K562 (cell line): ENCODE measurements around the gene LYPD4. TPM values are rescaled to one million over a fixed set of nuclear protein-coding genes. Genes with fewer than 3 reads are reported as not detected.

Experiments used
- ATAC-seq: fragments of 200-7000 bp; cut with Tn5 transposase; 3 replicates; pipeline ENCODE4 v1.9.1; 2020; ENCODE audit warnings: moderate library complexity
- BruUV-seq: library from RNA; stranded (reverse); fragments of 400-500 nt; replicated peaks from 2 replicates; lab custom pipeline; 2021; lab: Mats Ljungman, UMichigan
- CTCF ChIA-PET: fragments of 300-600 bp; formaldehyde crosslinking; extraction: SDS; loops from one replicate; lab custom pipeline; 2021; ENCODE audit warnings: low intra/inter-chr PET ratio; lab: Yijun Ruan, JAX
- POLR2A ChIA-PET: fragments of 300-600, 350-650 bp; sonication (Branson Sonifier 250); formaldehyde crosslinking; extraction: SDS; loops from one replicate; lab custom pipeline; 2021; ENCODE audit warnings: antibody characterized with exemption, inconsistent platforms; lab: Yijun Ruan, JAX
- DNase-seq, 4 experiments: peaks; one replicate each; pipeline versions ENCODE4 v3.0.0 to v3.0.0-alpha.2; 2011 to 2018; ENCODE audit warnings: low spot score in 3 of 4, mixed read lengths in 3 of 4; ENCODE audit errors: extremely low read depth in 1 of 4
- FAIRE-seq: peaks from 2 replicates; lab custom pipeline; 2011; peaks lifted over from hg19 to GRCh38; lab: Jason Lieb, UNC
- H2AFZ ChIP-seq: 2 replicates; pipeline ENCODE4 v1.6.0; 2011; ENCODE audit warnings: low read depth, low read length, control low read depth, inconsistent platforms
- H3K27ac ChIP-seq: fragments of 200-600 bp; 3 replicates; pipeline ENCODE4 v1.8.0; 2011; ENCODE audit warnings: low read depth, mild to moderate bottlenecking, control low read depth, inconsistent platforms, low read length, moderate library complexity, mixed read lengths; ENCODE audit errors: extremely low read depth
- H3K27me3 ChIP-seq, 2 experiments: fragments of 300-600 bp in 1 of 2; 2 replicates in 1 of 2; 3 replicates in 1 of 2; pipeline versions ENCODE4 v1.6.0 to v1.8.0; 2011; ENCODE audit warnings: inconsistent platforms in 2 of 2, low read length in 2 of 2, mild to moderate bottlenecking in 1 of 2, mixed read lengths in 1 of 2, moderate library complexity in 1 of 2; ENCODE audit not compliant: control insufficient read depth in 2 of 2, insufficient read depth in 2 of 2
- H3K36me3 ChIP-seq: fragments of 300-600 bp; 3 replicates; pipeline ENCODE4 v1.8.0; 2011; ENCODE audit warnings: mild to moderate bottlenecking, low read length, inconsistent platforms; ENCODE audit not compliant: control insufficient read depth, insufficient read depth
- H3K4me1 ChIP-seq, 2 experiments: fragments of 200-600 bp in 1 of 2; replicated peaks in 1 of 2; 2 replicates in 1 of 2; 3 replicates in 1 of 2; pipeline versions ENCODE4 v1.5.1 to v1.8.0; 2011; ENCODE audit warnings: inconsistent platforms in 2 of 2, low read length in 2 of 2, mild to moderate bottlenecking in 1 of 2, mixed read lengths in 1 of 2, moderate library complexity in 1 of 2; ENCODE audit not compliant: control insufficient read depth in 2 of 2, insufficient read depth in 2 of 2
- H3K4me2 ChIP-seq: 2 replicates; pipeline ENCODE4 v1.6.1; 2011; ENCODE audit warnings: low read length, control low read depth, inconsistent platforms, mixed read lengths; ENCODE audit not compliant: insufficient read depth
- H3K4me3 ChIP-seq: fragments of 200-600 bp; sonication (generic), shearing (Covaris generic); 2 replicates; pipeline ENCODE4 v1.5.1; 2016; ENCODE audit warnings: control low read depth, inconsistent platforms
- H3K79me2 ChIP-seq: fragments of 200-600 bp; 3 replicates; pipeline ENCODE4 v1.8.0; 2011; ENCODE audit warnings: low read length, inconsistent platforms; ENCODE audit not compliant: control insufficient read depth, insufficient read depth
- H3K9ac ChIP-seq, 2 experiments: 2 replicates each; pipeline versions ENCODE4 v1.6.0 to v1.6.1; 2011; ENCODE audit warnings: low read depth in 2 of 2, low read length in 2 of 2, control low read depth in 1 of 2, inconsistent platforms in 1 of 2, mild to moderate bottlenecking in 1 of 2, mixed read lengths in 1 of 2; ENCODE audit not compliant: insufficient read depth in 1 of 2
- H3K9me1 ChIP-seq: one replicate; pipeline ENCODE4 v1.6.0; 2011; ENCODE audit warnings: inconsistent platforms, mild to moderate bottlenecking, low read length, moderate library complexity; ENCODE audit not compliant: control insufficient read depth, insufficient read depth
- H3K9me3 ChIP-seq: replicated peaks from 2 replicates; pipeline ENCODE4 v1.5.1; 2011; ENCODE audit warnings: low read depth, low read length, inconsistent platforms; ENCODE audit not compliant: control insufficient read depth, insufficient read depth
- H4K20me1 ChIP-seq: replicated peaks from 2 replicates; pipeline ENCODE4 v1.6.1; 2011; ENCODE audit warnings: low read length, inconsistent platforms, mixed read lengths; ENCODE audit not compliant: control insufficient read depth, insufficient read depth
- KDM4B ChIP-seq, 2 experiments: fragments of 450-650 bp in 1 of 2; sonication (generic) in 1 of 2; IDR thresholded peaks; 2 replicates each; pipeline ENCODE4 v1.6.1; 2016 to 2017; ENCODE audit warnings: borderline replicate concordance in 2 of 2, antibody characterized with exemption in 1 of 2, low read depth in 1 of 2, mild to moderate bottlenecking in 1 of 2
- NR2F6 ChIP-seq: fragments of 450-650 bp; formaldehyde crosslinking; IDR thresholded peaks from 2 replicates; pipeline ENCODE4 v1.4.0; 2020; ENCODE audit warnings: mild to moderate bottlenecking
- PHF8 ChIP-seq: fragments of 200-600 bp; sonication (generic); IDR thresholded peaks from 2 replicates; pipeline ENCODE4 v1.6.1; 2012; ENCODE audit warnings: mixed run types, mild to moderate bottlenecking, inconsistent platforms, low read length, moderate library complexity, borderline replicate concordance
- RAD21 ChIP-seq, 2 experiments: fragments of 250-450 bp in 1 of 2; fragments of 450-650 bp in 1 of 2; sonication (Bioruptor Pico) in 1 of 2; formaldehyde crosslinking in 1 of 2; IDR thresholded peaks in 1 of 2; conservative IDR thresholded peaks in 1 of 2; 2 replicates each; pipeline versions ENCODE4 v1.4.0 to v1.8.0; 2020 to 2022; ENCODE audit warnings: mild to moderate bottlenecking in 2 of 2, moderate library complexity in 1 of 2
- SMARCB1 ChIP-seq: IDR thresholded peaks from 2 replicates; pipeline ENCODE4 v1.6.1; 2011; ENCODE audit warnings: improper control_type of control experiment, low read depth; ENCODE audit not compliant: insufficient read length
- TAF1 ChIP-seq: IDR thresholded peaks from 2 replicates; pipeline ENCODE4 v1.6.1; 2011; ENCODE audit warnings: mild to moderate bottlenecking, low read length, moderate library complexity; ENCODE audit not compliant: insufficient read depth, control insufficient read depth, severe bottlenecking; ENCODE audit errors: extremely low read depth
- ZNF121 ChIP-seq: sonication (generic); formaldehyde crosslinking; conservative IDR thresholded peaks from 2 replicates; pipeline ENCODE4 v1.8.0; 2022; ENCODE audit warnings: missing genetic modification reagents
- ZNF124 ChIP-seq: sonication (generic); formaldehyde crosslinking; IDR thresholded peaks from 2 replicates; pipeline ENCODE4 v1.8.1; 2022; ENCODE audit warnings: missing genetic modification reagents
- ZNF143 ChIP-seq: sonication (generic); formaldehyde crosslinking; IDR thresholded peaks from 2 replicates; pipeline ENCODE4 v1.9.0; 2022; ENCODE audit warnings: mild to moderate bottlenecking, missing genetic modification reagents
- WGBS: fragments of 100-300 bp; shearing (Covaris generic); methylation state at CpG from one replicate; pipeline ENCODE4 v1.1.6; 2016; ENCODE audit warnings: low coverage, mixed read lengths; ENCODE audit not compliant: insufficient coverage; ENCODE audit errors: missing lambda C conversion rate; 5-methylcytosine and 5-hydroxymethylcytosine counted together
- in situ Hi-C: fragments of 300-500 bp; cut with MboI; formaldehyde crosslinking; loops from 4 replicates; pipeline ENCODE4 v1.15.0; 2018; ENCODE audit warnings: inconsistent platforms, mixed read lengths
- intact Hi-C: fragments of 100-400 bp; cut with micrococcal nuclease; formaldehyde crosslinking; loops from 2 replicates; pipeline ENCODE4 v1.14.2; 2022
- polyA plus RNA-seq, 8 experiments: library from polyadenylated mRNA; depleted of rRNA in 4 of 8; stranded (reverse) in 5 of 8; unstranded in 3 of 8; fragments of >200 nt; fragmentation: Nextera tagmentation in 2 of 8; fragmentation: Illumina TruSeq in 1 of 8; extraction: Ambion mirVana in 2 of 8; extraction: Trizol in 1 of 8; gene quantifications; 2 replicates each; pipeline versions ENCODE4 v1.2.1 to v1.2.3, GENCODE V29; 2011 to 2014; ENCODE audit warnings: inconsistent platforms in 1 of 8, missing spikeins in 1 of 8
- total RNA-seq, 7 experiments: library from RNA; depleted of rRNA in 6 of 7; stranded (reverse); fragments of >200 nt in 6 of 7; fragmentation: Illumina TruSeq in 2 of 7; extraction: Trizol in 2 of 7; gene quantifications; 2 replicates each; pipeline versions ENCODE4 v1.2.1 to v1.2.3, GENCODE V29; 2011 to 2021; ENCODE audit warnings: low replicate concordance in 1 of 7
- TF ChIP-seq, protein P1 (sequence below): IDR thresholded peaks from 2 replicates; pipeline ENCODE4 v1.6.1; 2011; ENCODE audit warnings: borderline replicate concordance, low read depth, mild to moderate bottlenecking, moderate library complexity, low read length; ENCODE audit not compliant: insufficient read depth, poor library complexity, severe bottlenecking
- TF ChIP-seq, protein P2 (sequence below): sonication (generic); formaldehyde crosslinking; IDR thresholded peaks from 2 replicates; pipeline ENCODE4 v1.5.0; 2020; ENCODE audit warnings: missing genetic modification reagents

The LYPD4 gene
- total and polyA plus RNA-seq, 9 of the 15 experiments (the other 6 are each of a cell fraction or from before 2014, with no cell fraction given), result 0.11 TPM; not detected in 8

DNA sequence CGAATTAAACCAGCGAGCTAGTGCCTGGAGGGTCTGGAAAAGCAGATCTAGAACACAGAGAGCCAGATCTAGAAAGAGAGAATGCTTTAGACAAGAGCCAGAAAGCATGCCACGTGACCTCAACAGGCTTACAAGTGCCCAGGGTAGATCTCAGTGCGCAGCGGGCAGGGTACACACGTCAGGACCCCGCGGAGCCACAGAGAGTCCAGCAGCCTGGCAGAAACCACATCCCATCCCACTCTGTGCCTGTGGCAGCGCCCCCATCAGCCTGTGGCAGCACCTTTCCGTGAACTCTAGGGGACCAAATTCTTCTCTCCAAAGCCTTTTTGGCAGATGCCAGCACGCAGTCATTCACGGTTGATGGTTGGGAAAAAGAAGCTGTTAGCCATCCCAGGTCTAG lies 44.4 kb upstream of the LYPD4 start:
- in situ Hi-C loops (no loop called here), intact Hi-C loops (no loop called here)
- CTCF ChIA-PET, result no interaction called here
- H3K79me2 ChIP-seq, result peaks cover 32% of the 10 kb centered on the region
- WGBS, result 92% methylated on average over 11 of the region's 12 CpGs
- no peaks in the 10 kb centered on the region for H3K9me3 ChIP-seq
- no TSS peak for BruUV-seq
- no peak overlapping the region for H3K4me3 ChIP-seq
- H3K27me3 ChIP-seq, result no peaks in the 10 kb centered on the region
- peaks cover 57% of the 10 kb centered on the region; the same call in 2 of the 3 replicates for H3K36me3 ChIP-seq
- 0 out of 2 replicates have a peak, but pooled peaks cover 7% of the 10 kb centered on the region for H4K20me1 ChIP-seq
- TF ChIP-seq RAD21 (CRISPR knock-in tag; conservative IDR thresholded peaks at IDR 0.05 in 1 of 2, IDR thresholded peaks at IDR 0.05 in 1 of 2) (no peak), PHF8 (no peak), NR2F6 (CRISPR knock-in tag) (no peak), SMARCB1 (no peak), TAF1 (no peak), ZNF121 (no peak), ZNF143 (CRISPR knock-in tag) (no peak), ZNF124 (CRISPR knock-in tag) (no peak), KDM4B (IDR thresholded peaks at IDR 0.05; ENCODE audit: borderline replicate concordance in 2 of 2, low read depth in 1 of 2) (no peak)
- TF ChIP-seq, protein P1, sequence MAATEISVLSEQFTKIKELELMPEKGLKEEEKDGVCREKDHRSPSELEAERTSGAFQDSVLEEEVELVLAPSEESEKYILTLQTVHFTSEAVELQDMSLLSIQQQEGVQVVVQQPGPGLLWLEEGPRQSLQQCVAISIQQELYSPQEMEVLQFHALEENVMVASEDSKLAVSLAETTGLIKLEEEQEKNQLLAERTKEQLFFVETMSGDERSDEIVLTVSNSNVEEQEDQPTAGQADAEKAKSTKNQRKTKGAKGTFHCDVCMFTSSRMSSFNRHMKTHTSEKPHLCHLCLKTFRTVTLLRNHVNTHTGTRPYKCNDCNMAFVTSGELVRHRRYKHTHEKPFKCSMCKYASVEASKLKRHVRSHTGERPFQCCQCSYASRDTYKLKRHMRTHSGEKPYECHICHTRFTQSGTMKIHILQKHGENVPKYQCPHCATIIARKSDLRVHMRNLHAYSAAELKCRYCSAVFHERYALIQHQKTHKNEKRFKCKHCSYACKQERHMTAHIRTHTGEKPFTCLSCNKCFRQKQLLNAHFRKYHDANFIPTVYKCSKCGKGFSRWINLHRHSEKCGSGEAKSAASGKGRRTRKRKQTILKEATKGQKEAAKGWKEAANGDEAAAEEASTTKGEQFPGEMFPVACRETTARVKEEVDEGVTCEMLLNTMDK, result no peak
- TF ChIP-seq, protein P2, sequence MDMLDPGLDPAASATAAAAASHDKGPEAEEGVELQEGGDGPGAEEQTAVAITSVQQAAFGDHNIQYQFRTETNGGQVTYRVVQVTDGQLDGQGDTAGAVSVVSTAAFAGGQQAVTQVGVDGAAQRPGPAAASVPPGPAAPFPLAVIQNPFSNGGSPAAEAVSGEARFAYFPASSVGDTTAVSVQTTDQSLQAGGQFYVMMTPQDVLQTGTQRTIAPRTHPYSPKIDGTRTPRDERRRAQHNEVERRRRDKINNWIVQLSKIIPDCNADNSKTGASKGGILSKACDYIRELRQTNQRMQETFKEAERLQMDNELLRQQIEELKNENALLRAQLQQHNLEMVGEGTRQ, result no peak
- TF ChIP-seq, all 486 proteins: peak for 0
- H3K9me1 ChIP-seq, result no peaks in the 10 kb centered on the region
- FAIRE-seq (no peak), ATAC-seq (no peak), DNase-seq (no peak)
- no peak overlapping the region for H3K4me2 ChIP-seq
- H3K27ac ChIP-seq, result no peak overlapping the region
- no peak overlapping the region for H2AFZ ChIP-seq
- POLR2A ChIA-PET, result interaction anchor here (0.7 to 1.3 kb wide), 3 partner anchors 10 to 30 kb away, joined by 3 to 4 read pairs (median 3); no protein-coding TSS in a partner anchor
- no peak overlapping the region; a peak in 1 of 4 replicates for H3K9ac ChIP-seq
- peaks cover 15 to 40% of the 10 kb centered on the region in 2 experiments; a peak in 4 of 5 replicates for H3K4me1 ChIP-seq
